NCI-H146 treated with DMSO at 0.1 percent for 48 hours (cell line): ENCODE results near the gene RAB17.

Source experiments
- DNase-seq: peaks from one replicate; lab custom pipeline; 2025; ENCODE audit not compliant: unreplicated experiment; lab: John Stamatoyannopoulos, UW

The RAB17 gene

GRCh38 chr2:237581326-237581725, 9.2 kb downstream of the RAB17 start:
- DNase-seq, result no peak

- no peak for DNase-seq
Observed at GRCh38 chr2:237577956-237578870, 12.3 kb downstream of the RAB17 start.

GRCh38 chr2:237577458-237577857, 13.1 kb downstream of the RAB17 start:
- DNase-seq, result no peak

- DNase-seq, result no peak
Observed at GRCh38 chr2:237576974-237577373, 13.6 kb downstream of the RAB17 start.

- no peak for DNase-seq
Observed at GRCh38 chr2:237575869-237576862, 14.4 kb downstream of the RAB17 start.

DNA sequence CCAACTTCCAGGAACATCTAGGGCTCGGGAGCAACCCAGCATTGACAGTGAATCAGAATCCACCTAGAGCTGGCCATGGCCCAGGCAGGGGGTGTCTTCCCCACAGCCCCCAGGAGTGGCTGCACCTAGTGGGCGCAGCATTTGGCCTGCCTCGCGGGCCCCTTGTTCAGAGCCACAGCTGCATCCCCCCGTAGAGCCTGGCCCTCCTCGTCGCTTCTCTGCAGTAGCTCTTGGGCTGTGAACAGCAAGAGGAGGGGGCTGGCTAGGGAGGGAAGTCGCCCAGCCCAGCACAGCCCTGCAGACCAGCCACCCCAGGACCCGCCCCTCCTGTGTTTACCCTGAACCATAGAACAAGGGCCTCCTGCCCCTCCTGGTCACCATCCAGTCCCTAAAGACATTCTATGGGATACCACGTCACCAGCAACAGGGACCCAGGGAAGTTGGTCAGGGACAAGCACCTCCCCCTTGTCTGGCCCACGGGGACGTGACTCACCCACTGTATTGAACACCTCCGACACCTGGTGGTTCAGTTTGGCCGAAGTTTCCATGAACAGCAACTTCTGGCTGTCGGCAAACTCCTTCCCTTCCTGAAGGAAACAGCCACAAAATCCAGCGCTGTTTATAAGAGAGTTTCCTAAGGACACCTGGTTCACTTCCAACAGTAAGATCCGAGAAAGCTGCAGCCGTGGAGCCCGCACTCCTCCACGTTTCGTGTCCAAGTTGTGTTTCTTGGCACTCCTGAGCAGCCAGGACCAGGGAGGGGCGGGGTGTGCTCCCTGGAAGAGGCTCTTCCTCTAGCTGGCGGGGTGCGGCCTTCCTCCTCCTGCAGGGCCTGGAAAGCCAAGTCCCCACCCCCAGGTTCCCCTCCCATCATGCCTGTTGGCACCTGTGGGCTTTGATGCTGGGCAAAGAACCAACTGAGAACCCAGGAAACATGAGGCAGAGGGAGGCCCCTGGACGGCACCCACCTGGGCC, 15.4 kb downstream of the RAB17 start:
- DNase-seq, result no peak

DNA sequence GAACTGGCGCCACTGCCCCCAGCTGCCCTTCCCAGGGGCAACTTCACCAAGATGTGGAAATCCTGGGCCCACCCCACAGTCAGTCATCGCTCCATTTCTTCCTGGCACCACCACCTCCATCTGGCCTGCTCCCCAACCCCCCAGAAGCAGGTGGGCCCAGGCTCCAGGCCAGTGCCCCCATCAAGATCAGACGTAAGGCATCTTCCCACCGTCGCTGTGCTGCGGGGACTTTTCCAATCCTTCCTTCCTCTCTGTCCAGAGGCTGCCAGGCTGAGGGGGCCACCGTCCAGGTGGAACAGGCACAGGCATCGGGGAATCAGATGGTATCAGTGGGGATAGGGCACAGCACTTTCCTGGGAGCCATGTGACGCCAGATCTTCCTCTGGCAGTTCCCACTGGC, 16.1 kb downstream of the RAB17 start:
- no peak for DNase-seq

GRCh38 chr2:237573721-237574415, 16.7 kb downstream of the RAB17 start:
- no peak for DNase-seq

DNA sequence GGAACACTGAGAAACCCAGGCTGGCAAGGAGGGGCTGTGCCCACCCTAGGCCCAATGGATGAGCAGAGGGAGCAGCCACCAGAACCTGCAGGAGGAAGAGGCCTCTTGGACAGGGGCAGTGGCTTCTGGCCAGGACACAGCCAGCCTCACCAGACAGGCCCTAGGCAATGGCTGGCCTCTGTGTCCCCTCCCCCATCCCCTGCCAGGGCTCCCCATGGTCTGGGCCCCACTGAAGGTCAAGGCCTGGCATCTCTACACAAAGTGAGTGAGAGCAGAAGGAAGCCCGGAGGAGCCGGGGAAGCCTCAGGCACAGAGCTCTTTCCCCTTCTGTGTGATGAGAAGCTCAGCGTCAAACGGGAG, 17.8 kb downstream of the RAB17 start:
- no peak for DNase-seq

- DNase-seq, result peak; percentile 52
Observed at GRCh38 chr2:237572021-237572741, 18.4 kb downstream of the RAB17 start.

DNA sequence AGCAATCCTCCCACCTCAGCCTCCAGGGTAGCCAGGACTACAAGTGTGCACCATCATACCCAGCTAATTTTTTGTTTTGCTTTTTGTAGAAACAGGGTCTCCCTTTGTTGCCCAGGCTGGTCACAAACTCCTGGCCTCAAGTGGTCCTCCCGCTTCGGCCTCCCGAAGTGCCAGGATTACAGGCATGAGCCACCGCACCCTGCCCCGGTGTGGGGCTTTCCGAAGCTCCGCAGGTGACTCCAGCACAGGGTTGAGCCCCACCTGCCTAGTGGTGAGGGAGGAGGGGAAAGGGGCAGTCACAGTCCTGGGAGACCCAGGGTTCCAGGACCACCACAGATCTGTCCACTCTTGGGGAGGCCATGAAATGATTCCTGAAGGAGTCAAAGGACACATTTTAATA, 19.0 kb downstream of the RAB17 start:
- DNase-seq, result no peak

DNA sequence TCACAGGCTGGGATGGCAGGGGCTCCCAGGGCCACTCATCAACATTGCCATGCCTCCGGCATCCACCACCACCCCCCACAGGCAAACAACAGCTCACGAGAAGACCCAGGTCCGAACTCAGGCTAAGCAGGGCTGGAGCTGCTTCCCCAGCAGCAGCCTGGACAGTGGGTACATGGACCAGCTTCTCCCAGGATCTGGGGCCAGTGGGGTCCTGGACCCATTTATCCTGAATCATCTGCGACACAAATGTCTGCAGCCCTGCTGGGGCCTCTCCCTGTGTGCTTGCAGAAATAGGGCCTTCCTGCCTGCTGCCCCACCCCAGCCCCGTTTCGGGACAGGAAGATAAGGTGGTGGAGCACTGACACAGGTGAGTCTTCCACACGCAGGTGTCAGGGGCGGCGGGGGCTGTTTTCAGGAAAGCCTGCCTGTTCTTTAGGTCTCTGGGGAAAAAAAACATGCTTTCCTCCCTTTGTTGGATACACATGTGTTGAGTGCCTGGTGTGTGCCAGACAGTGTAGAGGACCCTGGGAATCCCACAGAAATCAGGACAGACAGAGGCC, 19.7 kb downstream of the RAB17 start:
- no peak for DNase-seq

- DNase-seq, result no peak
Observed at GRCh38 chr2:237569896-237570295, 20.6 kb downstream of the RAB17 start.

DNA sequence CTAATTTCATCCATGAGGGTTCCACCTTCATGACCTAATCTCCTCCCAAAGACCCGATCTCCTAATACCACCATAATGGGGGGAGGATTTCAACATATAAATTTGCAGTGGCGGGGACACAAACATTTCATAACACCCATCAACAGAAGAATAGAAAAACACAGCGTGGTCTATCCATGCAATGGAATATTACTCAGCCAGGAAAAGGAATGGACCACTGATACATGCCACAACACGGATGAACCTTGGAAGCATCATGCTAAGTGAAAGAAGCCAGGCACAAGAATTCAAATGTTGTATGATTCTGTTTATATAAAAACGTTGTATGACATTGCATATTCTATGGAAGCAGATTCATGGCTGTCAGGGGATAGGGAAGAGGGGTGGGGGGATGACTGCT, 21.5 kb downstream of the RAB17 start:
- DNase-seq, result no peak

DNA sequence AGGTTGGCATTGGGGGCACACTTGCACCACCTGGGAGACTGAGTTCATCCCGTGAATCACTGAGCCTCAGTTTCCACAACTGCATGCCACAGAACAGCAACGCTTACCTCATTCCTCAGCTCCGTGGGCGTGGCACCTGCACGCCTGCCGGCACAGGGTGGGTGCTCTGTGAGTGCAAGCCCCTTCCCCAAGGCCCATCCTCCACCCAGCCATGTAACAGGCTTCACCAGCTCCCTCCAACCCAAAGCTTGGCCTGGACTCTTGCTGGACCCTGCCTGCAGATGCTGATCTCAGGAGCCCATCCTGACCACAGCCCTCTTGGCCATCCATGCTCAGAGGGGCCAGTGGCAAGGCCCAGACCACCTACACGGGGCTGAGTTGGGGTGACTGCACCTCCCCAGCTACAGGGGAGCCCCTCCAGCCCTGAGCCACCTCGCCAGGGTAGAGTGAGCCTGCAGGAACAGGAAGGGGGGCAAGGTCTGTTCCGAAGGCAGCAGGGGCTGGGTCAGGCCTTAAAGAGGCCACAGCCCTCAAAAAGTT, 22.3 kb downstream of the RAB17 start:
- no peak for DNase-seq

DNA sequence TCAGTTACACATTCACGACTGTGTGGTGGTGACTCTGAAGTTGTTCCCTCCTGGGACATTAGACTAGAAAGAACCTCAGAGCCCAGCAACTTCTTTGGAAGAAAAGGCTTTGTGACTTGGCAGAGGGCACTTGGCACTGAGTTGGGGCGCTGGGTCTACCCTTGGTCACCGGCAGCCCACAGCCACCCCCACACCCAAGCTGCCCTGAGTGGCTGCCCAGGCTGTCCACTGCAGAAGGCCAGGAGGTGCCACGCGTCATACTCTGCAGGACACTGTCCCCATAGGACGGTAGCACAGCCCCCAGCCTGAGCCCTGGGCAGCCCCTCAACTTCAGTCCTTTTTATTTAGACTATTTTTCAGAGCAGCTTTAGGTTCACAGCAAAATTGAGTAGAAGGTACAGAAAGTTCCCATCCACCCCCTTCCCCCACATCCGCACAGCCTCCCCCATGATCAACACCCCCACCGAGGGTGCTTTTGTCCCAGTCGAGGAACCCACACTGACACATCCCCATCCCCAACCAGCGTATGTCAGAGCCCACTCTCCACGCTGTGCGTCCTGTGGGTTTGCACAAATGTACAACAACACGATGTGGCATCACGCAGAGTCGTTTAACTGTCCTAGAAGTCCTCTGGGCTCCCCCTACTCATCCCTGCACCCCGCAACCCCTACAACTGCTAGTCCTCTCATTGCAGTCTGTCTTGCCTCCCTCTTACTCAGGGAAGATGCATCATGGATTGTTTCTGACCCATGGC, 23.1 kb downstream of the RAB17 start:
- DNase-seq, result no peak

- no peak for DNase-seq
Observed at GRCh38 chr2:237566401-237567235, 23.9 kb downstream of the RAB17 start, which contains the start of gene PRLH. Gene PRLH, plus strand, starts transcription at chr2:237566574. Its CDS starts 0 bp downstream, at chr2:237566574.
